NCI-H187 (cell line): Measurements from ENCODE around the gene MYO18A.
"Not testable (repeated sequence)": the region's sequence is repeated elsewhere in the genome, so short reads cannot be mapped to it uniquely, and the experiment has no call there.

Experiments
- DNase-seq, 2 experiments: peaks; one replicate each; lab custom pipeline; 2025; lab: John Stamatoyannopoulos, UW

MYO18A gene, protein sequence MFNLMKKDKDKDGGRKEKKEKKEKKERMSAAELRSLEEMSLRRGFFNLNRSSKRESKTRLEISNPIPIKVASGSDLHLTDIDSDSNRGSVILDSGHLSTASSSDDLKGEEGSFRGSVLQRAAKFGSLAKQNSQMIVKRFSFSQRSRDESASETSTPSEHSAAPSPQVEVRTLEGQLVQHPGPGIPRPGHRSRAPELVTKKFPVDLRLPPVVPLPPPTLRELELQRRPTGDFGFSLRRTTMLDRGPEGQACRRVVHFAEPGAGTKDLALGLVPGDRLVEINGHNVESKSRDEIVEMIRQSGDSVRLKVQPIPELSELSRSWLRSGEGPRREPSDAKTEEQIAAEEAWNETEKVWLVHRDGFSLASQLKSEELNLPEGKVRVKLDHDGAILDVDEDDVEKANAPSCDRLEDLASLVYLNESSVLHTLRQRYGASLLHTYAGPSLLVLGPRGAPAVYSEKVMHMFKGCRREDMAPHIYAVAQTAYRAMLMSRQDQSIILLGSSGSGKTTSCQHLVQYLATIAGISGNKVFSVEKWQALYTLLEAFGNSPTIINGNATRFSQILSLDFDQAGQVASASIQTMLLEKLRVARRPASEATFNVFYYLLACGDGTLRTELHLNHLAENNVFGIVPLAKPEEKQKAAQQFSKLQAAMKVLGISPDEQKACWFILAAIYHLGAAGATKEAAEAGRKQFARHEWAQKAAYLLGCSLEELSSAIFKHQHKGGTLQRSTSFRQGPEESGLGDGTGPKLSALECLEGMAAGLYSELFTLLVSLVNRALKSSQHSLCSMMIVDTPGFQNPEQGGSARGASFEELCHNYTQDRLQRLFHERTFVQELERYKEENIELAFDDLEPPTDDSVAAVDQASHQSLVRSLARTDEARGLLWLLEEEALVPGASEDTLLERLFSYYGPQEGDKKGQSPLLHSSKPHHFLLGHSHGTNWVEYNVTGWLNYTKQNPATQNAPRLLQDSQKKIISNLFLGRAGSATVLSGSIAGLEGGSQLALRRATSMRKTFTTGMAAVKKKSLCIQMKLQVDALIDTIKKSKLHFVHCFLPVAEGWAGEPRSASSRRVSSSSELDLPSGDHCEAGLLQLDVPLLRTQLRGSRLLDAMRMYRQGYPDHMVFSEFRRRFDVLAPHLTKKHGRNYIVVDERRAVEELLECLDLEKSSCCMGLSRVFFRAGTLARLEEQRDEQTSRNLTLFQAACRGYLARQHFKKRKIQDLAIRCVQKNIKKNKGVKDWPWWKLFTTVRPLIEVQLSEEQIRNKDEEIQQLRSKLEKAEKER (N-terminal part only)

GRCh38 chr17:29180034-29180787 is at the start of gene MYO18A:
TSS of gene MYO18A (minus strand) at chr17:29180398. CDS start at chr17:29166940, 13,458 bp downstream.
- DNase-seq: peak; percentile 42 to 65

GRCh38 chr17:29225396-29225795 is 45.2 kb upstream of the MYO18A start:
- no peak for DNase-seq

DNA sequence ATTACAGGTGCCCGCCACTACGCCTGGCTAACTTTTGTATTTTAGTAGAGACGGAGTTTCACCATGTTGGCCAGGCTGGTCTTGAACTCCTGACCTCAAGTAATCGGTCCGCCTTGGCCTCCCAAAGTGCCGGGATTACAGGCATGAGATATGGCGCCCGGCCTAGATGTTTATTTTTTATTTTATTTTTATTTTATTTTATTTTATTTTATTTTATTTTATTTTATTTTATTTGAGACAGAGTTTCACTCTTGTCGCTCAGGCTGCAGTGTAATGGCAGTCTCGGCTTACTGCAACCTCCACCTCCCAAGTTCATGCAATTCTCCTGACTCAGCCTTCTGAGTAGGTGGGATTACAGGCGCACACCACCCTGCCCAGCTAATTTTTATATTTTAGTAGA is 41.1 kb upstream of the MYO18A start:
- not testable (repeated sequence) for DNase-seq

DNA sequence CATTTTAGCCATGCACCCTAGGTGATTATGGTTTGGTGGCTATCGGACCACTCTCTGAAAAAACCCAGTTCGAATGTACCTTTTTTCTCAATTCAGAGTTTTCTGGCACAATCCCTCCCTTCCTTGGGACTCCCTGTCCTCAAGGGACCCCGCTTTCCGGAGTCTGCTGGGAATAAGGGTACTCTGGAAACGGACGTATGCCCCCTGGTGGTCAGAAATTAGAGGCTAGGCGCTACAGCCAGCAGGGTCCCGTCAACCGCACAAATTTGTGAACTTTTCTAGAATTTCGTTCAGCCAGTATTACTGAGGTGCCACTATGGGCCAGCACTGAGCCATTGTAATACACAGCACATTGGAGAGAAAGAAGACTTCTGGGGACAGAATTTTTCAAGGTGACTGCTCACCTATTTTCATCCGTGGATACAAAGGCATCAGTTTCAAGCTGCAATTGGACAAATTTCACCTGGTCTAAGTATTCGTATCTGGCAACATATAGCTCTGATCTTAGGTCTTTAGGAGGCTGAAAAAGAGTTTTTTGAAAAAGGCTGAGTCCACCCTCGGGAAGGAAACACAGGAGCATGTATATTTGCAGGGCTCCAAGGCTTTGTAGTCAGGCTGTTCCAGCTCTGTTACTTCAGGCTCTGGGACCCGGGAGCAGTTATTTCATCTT is 39.3 kb upstream of the MYO18A start:
- peak in 1 of 2 experiments; percentile 38 for DNase-seq

DNA sequence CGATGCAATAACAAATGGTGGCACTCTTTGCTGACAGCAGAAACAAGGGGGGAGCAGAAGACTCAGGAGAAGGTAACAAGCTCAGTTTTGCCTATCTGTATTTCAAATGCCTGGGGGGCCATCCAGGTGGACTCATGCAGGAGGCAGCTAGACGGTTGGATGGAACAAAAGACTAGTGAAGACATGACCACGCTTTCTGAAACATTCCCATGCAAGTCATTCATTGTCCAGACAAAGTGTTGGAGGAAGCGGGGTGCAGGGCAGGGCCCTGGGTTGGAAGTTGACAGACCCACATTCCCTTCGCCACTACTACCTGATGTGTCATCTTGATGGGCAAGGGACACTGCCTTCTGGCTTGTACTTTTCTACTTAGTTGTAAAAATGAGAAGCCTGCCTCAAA is 36.7 kb upstream of the MYO18A start:
- no peak for DNase-seq

DNA sequence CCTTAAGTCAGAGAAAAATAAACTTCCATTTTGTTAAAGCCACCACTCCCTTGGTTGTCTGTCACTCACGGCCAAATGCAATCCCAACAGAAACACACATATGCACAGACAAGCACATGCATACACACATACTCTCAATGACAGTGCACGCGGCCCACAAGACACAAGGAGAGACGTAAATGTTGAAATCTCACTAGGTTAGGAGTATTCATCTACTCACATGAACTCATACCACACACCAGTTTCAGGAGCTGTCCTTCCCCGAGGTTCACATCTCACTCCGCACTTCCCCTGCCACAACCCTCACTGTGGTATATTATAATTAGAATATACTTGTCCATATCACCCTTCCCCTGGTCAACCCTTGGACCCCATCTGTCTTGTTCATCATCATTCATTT is 36.0 kb upstream of the MYO18A start:
- DNase-seq: no peak

DNA sequence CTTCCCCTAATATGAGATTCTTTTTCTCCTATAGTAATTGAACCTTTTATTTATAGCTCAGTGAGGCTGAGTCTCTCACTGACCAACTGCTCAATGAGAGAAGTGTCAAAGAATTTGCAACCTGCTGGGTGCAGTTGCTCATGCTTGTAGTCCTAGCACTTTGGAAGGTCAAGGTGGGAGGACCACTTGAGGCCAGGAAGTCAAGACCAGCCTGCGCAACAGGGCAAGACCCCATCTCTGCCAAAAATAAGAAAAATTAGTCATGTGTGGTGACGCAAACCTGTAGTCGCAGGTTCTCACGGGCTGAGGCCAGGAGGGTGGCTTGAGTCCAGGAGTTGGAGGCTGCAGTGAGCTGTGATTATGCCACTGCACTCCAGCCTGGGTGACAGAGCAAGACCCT is 35.5 kb upstream of the MYO18A start:
- no peak for DNase-seq

DNA sequence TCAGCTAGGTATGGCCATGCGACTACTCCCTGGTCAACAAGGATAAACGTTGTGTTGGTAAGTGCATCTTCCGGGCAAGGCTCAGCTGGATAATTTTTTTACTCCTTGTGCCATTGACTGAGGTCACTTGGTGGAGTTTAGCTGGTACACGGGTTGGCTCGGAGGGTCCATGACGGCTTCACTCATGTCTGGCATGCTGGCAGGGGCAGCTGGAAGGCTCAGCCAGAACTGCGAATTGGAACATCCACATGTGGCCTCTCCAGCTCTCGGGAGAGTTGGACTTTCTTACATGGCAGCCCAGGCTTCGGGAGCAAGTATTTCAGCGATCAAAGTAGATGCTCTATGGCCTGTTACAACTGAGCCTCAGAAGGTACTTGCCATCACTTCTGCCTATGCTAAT is 35.0 kb upstream of the MYO18A start:
- DNase-seq: no peak

DNA sequence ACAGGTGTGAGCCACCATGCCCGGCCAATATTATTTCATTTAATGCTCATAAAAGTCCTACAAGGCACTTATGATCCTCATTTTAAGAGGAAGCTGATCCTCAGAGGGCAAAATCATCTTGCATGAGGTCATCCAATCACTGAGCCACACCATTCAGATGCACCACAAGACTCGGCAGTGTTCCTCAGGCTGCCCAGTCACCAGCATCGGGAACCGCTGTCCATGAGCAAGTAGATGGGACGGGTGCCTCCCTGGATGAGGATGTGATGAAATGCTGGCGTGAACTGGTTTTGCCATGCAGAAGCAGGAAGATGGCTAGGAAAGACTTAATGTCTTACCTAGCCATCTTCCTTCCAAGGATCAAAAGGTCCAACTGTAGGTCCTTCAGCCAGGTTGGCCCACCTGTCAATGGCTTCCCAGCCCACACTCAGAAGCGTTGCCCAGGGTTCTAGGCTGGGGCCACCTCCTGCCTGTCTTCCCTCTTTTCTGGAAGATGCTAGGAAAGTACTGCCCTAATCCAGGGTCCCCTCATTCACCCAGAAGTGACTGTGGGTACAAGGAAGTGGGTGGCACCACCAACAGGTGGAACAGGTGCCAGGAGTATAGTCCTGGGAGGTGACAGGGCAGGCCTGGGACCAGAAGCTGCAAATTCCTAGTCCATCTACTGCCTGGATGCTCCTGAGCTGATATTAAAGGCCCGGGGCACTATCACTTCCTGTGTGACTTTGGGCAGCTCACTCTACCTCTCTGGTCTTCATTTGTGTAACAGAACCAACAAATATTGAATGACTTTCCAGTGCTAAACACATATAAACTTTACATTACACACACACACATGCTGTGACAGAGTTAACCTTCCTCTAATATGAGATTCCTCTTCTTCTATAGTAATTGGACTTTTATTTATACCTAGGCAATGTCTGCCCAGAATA is 34.3 kb upstream of the MYO18A start:
- no peak for DNase-seq

- no peak for DNase-seq
These were observed 32.5 kb upstream of the MYO18A start for GRCh38 chr17:29212681-29213121.

GRCh38 chr17:29212094-29212631 is 32.0 kb upstream of the MYO18A start:
- DNase-seq: no peak

DNA sequence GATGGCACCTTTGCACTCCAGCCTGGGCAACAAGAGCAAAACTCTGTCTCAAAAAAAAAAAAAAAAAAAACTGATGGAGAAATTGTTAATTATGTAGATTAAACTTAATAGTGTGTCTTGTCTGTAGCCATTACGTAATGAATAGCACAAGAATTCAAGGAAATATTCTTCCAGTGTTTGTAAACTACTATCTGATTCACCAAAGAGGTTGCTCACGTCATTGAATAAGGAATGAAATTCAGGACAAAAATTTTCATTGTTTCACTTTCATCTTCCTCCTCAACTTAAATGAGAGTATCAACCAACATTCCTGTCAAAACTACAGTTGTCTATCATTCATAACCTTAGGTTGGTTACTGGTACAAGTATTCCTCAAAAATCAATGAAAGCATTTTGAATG is 30.7 kb upstream of the MYO18A start:
- DNase-seq: no peak

GRCh38 chr17:29209073-29209472 is 28.9 kb upstream of the MYO18A start:
- no peak for DNase-seq

DNA sequence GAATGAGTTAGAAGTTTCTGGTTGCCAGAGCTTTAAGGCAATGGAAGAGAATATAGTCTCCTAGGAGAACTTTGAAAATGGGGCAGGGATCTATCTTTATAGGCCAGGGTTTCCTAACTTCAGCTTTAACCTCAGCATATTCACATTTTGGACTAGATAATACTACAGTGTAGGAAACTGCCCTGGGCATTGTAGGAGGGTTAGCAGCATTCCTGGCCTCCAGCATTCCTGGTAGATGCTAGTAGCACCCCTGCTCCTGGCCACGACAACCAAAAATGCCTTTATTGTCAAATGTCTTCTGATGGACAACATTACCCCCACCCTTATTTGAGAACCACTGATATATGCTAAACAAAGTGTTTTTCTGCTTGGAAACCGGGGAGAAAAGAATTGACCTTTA is 27.8 kb upstream of the MYO18A start:
- DNase-seq: no peak

GRCh38 chr17:29205047-29205446 is 24.8 kb upstream of the MYO18A start:
- DNase-seq: no peak

GRCh38 chr17:29204068-29204804 is 24.0 kb upstream of the MYO18A start:
- DNase-seq: not testable (repeated sequence)

- no peak for DNase-seq
These were observed 17.5 kb upstream of the MYO18A start for GRCh38 chr17:29197516-29198272.
